PC-9 (cell line): Measurements from ENCODE around the gene ZNF638. TPM values are rescaled to one million over a fixed set of nuclear protein-coding genes. Genes with fewer than 3 reads are reported as not detected.

Experiments used
- BruUV-seq: library from RNA; stranded (reverse); fragments of 400-500 nt; replicated peaks from 2 replicates; lab custom pipeline; 2021; lab: Mats Ljungman, UMichigan
- CTCF ChIA-PET: fragments of 300-600 bp; sonication (Branson Sonifier 250); formaldehyde crosslinking; loops from one replicate; lab custom pipeline; 2022; ENCODE audit warnings: antibody characterized with exemption; lab: Charles Lee
- POLR2A ChIA-PET: fragments of 300-600 bp; sonication (Branson Sonifier 250); formaldehyde crosslinking; loops from one replicate; lab custom pipeline; 2022; ENCODE audit warnings: antibody characterized with exemption; ENCODE audit not compliant: unreplicated experiment; lab: Charles Lee
- DNase-seq, 2 experiments: peaks; one replicate each; pipeline versions ENCODE4 v3.0.0 to v3.0.0-alpha.2; 2015 to 2022; ENCODE audit warnings: mixed read lengths in 1 of 2
- H2AFZ ChIP-seq: fragments of 200-600 bp; sonication (generic); 2 replicates; pipeline ENCODE4 v1.8.1; 2017; ENCODE audit warnings: antibody characterized with exemption
- H3F3A ChIP-seq: fragments of 200-600 bp; sonication (generic); 2 replicates; pipeline ENCODE4 v1.8.1; 2017; ENCODE audit warnings: antibody characterized with exemption, mild to moderate bottlenecking, low read depth; ENCODE audit not compliant: insufficient read depth
- H3K27ac ChIP-seq: fragments of 200-600 bp; sonication (generic); 2 replicates; pipeline ENCODE4 v1.6.1; 2016; ENCODE audit warnings: mixed run types
- H3K27me3 ChIP-seq: fragments of 200-600 bp; sonication (generic); 2 replicates; pipeline ENCODE4 v1.6.1; 2016; ENCODE audit warnings: low read depth, mixed run types; ENCODE audit not compliant: insufficient read depth
- H3K36me3 ChIP-seq: fragments of 200-600 bp; sonication (generic); 2 replicates; pipeline ENCODE4 v1.6.1; 2016; ENCODE audit warnings: low read depth, mixed run types
- H3K4me1 ChIP-seq: fragments of 200-600 bp; sonication (generic); replicated peaks from 2 replicates; pipeline ENCODE4 v1.6.1; 2016; ENCODE audit warnings: mixed run types; ENCODE audit not compliant: insufficient read depth
- H3K4me2 ChIP-seq: fragments of 200-600 bp; sonication (generic); 2 replicates; pipeline ENCODE4 v1.6.1; 2017; ENCODE audit warnings: mixed run types
- H3K4me3 ChIP-seq: fragments of 200-600 bp; sonication (generic); 2 replicates; pipeline ENCODE4 v1.6.1; 2016; ENCODE audit warnings: mixed run types
- H3K79me2 ChIP-seq: fragments of 200-600 bp; sonication (generic); 2 replicates; pipeline ENCODE4 v1.6.1; 2017; ENCODE audit warnings: low read depth, mixed run types
- H3K9me2 ChIP-seq: fragments of 200-600 bp; sonication (generic); 2 replicates; pipeline ENCODE4 v1.8.1; 2017; ENCODE audit warnings: mild to moderate bottlenecking; ENCODE audit not compliant: insufficient read depth
- H3K9me3 ChIP-seq: fragments of 200-600 bp; sonication (generic); 2 replicates; pipeline ENCODE4 v1.8.1; 2016; ENCODE audit warnings: low read depth; ENCODE audit not compliant: insufficient read depth
- H4K20me1 ChIP-seq: fragments of 200-600 bp; sonication (generic); 2 replicates; pipeline ENCODE4 v1.8.1; 2017; ENCODE audit not compliant: insufficient read depth
- CTCF ChIP-seq: fragments of 200-600 bp; sonication (generic); conservative IDR thresholded peaks from 2 replicates; pipeline ENCODE4 v1.6.1; 2017; ENCODE audit warnings: mixed run types, antibody characterized with exemption, mild to moderate bottlenecking, moderate library complexity
- EZH2 ChIP-seq: fragments of 200-600 bp; sonication (generic); IDR thresholded peaks from 2 replicates; pipeline ENCODE4 v1.8.0; 2017; ENCODE audit warnings: antibody characterized with exemption, low read depth
- intact Hi-C: fragments of 100-400 bp; cut with micrococcal nuclease; formaldehyde crosslinking; loops from one replicate; pipeline ENCODE4 v1.10.0; 2022; ENCODE audit not compliant: unreplicated experiment
- total RNA-seq: library from RNA; stranded (reverse); gene quantifications from 2 replicates; pipeline ENCODE4 v1.2.3, GENCODE V29; 2021

Gene ZNF638
- total RNA-seq, 1 experiment from 2014 or later, result 109 TPM

- intact Hi-C loops, result no loop called here
- peak in 1 of 2 experiments; percentile 35 for DNase-seq
- H3K9me2 ChIP-seq, result no peaks in the 10 kb centered on the region
- POLR2A ChIA-PET, result no interaction called here
- H3K9me3 ChIP-seq, result no peaks in the 10 kb centered on the region
- TF ChIP-seq CTCF (no peak), EZH2 (no peak)
- H4K20me1 ChIP-seq, result no peaks in the 10 kb centered on the region
- H3K4me1 ChIP-seq, result peaks cover 24% of the 10 kb centered on the region
- no peaks in the 10 kb centered on the region for H3K79me2 ChIP-seq
- peaks cover 2% of the 10 kb centered on the region; the same call in 1 of the 2 replicates for H3F3A ChIP-seq
- H3K27me3 ChIP-seq, result no peaks in the 10 kb centered on the region
- CTCF ChIA-PET, result no interaction called here
- no peak overlapping the region for H3K4me2 ChIP-seq
- BruUV-seq, result no TSS peak
- no peak overlapping the region for H3K4me3 ChIP-seq
- H2AFZ ChIP-seq, result no peak overlapping the region
- no peak overlapping the region for H3K27ac ChIP-seq
- no peaks in the 10 kb centered on the region for H3K36me3 ChIP-seq
Measured at GRCh38 chr2:71471276-71471675, 139.7 kb downstream of the ZNF638 start.

GRCh38 chr2:71472019-71472418 is 140.4 kb downstream of the ZNF638 start:
- Histone ChIP-seq H3K4me3 (no peak overlapping the region), H3K79me2 (no peaks in the 10 kb centered on the region), H3F3A (peaks cover 8% of the 10 kb centered on the region), H3K4me2 (no peak overlapping the region), H3K9me3 (no peaks in the 10 kb centered on the region), H3K27me3 (no peaks in the 10 kb centered on the region), H3K4me1 (peaks cover 26% of the 10 kb centered on the region), H3K36me3 (no peaks in the 10 kb centered on the region), H4K20me1 (no peaks in the 10 kb centered on the region), H2AFZ (no peak overlapping the region), H3K9me2 (no peaks in the 10 kb centered on the region), H3K27ac (no peak overlapping the region)
- BruUV-seq, result no TSS peak
- intact Hi-C loops, result no loop called here
- DNase-seq, result peak in 1 of 2 experiments; percentile 28
- TF ChIP-seq EZH2 (no peak), CTCF (no peak)
- POLR2A ChIA-PET, result no interaction called here
- CTCF ChIA-PET, result no interaction called here

- Histone ChIP-seq H3F3A (peaks cover 13% of the 10 kb centered on the region), H3K27ac (no peak overlapping the region), H3K4me1 (peaks cover 26% of the 10 kb centered on the region), H4K20me1 (no peaks in the 10 kb centered on the region), H3K4me2 (no peak overlapping the region), H3K9me2 (no peaks in the 10 kb centered on the region), H3K36me3 (no peaks in the 10 kb centered on the region), H3K79me2 (no peaks in the 10 kb centered on the region), H3K27me3 (no peaks in the 10 kb centered on the region), H3K9me3 (no peaks in the 10 kb centered on the region), H2AFZ (no peak overlapping the region), H3K4me3 (no peak overlapping the region)
- intact Hi-C loops, result no loop called here
- CTCF ChIA-PET, result no interaction called here
- DNase-seq, result peak in 1 of 2 experiments; percentile 19
- TF ChIP-seq EZH2, result no peak
- TF ChIP-seq CTCF, result no peak
- BruUV-seq, result no TSS peak
- POLR2A ChIA-PET, result no interaction called here
Measured at GRCh38 chr2:71473346-71474031, 141.9 kb downstream of the ZNF638 start.
